WERI-Rb-1 (cell line): ENCODE results near the gene TRMT2A.
A peak's percentile ranks its signal among the peaks of the same experiment; 100 is the strongest.

Experiments
- DNase-seq: peaks from one replicate; pipeline ENCODE4 v3.0.0-alpha.2; 2020
- H3K27ac ChIP-seq: fragments of 250-450 bp; sonication (Bioruptor Pico); 2 replicates; pipeline ENCODE4 v1.5.1; 2020; ENCODE audit warnings: mild to moderate bottlenecking, moderate library complexity
- H3K27me3 ChIP-seq: fragments of 250-450 bp; sonication (Bioruptor Pico); 2 replicates; pipeline ENCODE4 v1.5.1; 2021; ENCODE audit warnings: mild to moderate bottlenecking, low read depth, moderate library complexity; ENCODE audit not compliant: insufficient read depth, severe bottlenecking
- H3K36me3 ChIP-seq: fragments of 250-450 bp; sonication (Bioruptor Pico); 2 replicates; pipeline ENCODE4 v1.5.1; 2020; ENCODE audit warnings: mild to moderate bottlenecking, moderate library complexity
- H3K4me3 ChIP-seq: 2 replicates; pipeline ENCODE4 v1.5.1; 2011; ENCODE audit warnings: low read depth, mild to moderate bottlenecking, control low read depth, low read length
- H3K9me3 ChIP-seq: fragments of 250-450 bp; sonication (Bioruptor Pico); 2 replicates; pipeline ENCODE4 v1.5.1; 2021; ENCODE audit warnings: mild to moderate bottlenecking, moderate library complexity; ENCODE audit not compliant: severe bottlenecking
- TF ChIP-seq, protein P1 (sequence below): IDR thresholded peaks from 2 replicates; pipeline ENCODE4 v1.5.1; 2011; ENCODE audit warnings: low read depth, mild to moderate bottlenecking, control low read depth, inconsistent platforms, low read length

Gene TRMT2A

GRCh38 chr22:20107951-20108756, 8.9 kb downstream of the TRMT2A start:
- no peak for DNase-seq
- Histone ChIP-seq H3K4me3 (no peak overlapping the region), H3K9me3 (no peaks in the 10 kb centered on the region), H3K36me3 (peaks cover 90% of the 10 kb centered on the region), H3K27me3 (no peaks in the 10 kb centered on the region), H3K27ac (peak overlapping the region; percentile 76; the same call in 1 of the 2 replicates)
- TF ChIP-seq, protein P1, sequence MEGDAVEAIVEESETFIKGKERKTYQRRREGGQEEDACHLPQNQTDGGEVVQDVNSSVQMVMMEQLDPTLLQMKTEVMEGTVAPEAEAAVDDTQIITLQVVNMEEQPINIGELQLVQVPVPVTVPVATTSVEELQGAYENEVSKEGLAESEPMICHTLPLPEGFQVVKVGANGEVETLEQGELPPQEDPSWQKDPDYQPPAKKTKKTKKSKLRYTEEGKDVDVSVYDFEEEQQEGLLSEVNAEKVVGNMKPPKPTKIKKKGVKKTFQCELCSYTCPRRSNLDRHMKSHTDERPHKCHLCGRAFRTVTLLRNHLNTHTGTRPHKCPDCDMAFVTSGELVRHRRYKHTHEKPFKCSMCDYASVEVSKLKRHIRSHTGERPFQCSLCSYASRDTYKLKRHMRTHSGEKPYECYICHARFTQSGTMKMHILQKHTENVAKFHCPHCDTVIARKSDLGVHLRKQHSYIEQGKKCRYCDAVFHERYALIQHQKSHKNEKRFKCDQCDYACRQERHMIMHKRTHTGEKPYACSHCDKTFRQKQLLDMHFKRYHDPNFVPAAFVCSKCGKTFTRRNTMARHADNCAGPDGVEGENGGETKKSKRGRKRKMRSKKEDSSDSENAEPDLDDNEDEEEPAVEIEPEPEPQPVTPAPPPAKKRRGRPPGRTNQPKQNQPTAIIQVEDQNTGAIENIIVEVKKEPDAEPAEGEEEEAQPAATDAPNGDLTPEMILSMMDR: no peak

DNA sequence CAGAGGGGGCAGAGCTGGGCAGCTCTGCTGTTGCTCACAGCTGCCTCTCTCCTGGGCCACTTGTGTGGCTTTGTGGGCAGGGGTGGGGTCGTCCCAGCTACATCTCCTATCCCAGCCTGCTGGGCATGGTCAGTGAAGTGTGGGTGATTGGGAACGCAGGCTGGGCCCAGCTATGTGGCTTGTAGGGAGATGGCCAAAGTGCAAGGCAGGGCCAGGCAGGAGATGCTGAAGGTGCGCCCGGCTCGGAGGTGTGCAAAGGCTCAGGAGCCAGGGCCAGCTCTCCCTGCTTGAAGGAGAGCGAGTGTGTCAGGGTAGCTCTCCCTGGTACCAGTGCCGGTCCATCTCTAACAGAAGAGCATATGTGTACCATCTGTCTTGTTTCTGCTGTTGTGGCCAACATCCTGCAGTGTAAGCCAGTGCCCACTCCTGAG, 9.5 kb downstream of the TRMT2A start:
- H3K27ac ChIP-seq: peak overlapping the region; percentile 76
- no peak overlapping the region for H3K4me3 ChIP-seq
- TF ChIP-seq, protein P1: no peak
- no peaks in the 10 kb centered on the region for H3K9me3 ChIP-seq
- H3K36me3 ChIP-seq: peaks cover 89% of the 10 kb centered on the region
- no peaks in the 10 kb centered on the region for H3K27me3 ChIP-seq
- DNase-seq: no peak

- TF ChIP-seq, protein P1: no peak
- Histone ChIP-seq H3K27me3 (no peaks in the 10 kb centered on the region), H3K36me3 (peaks cover 89% of the 10 kb centered on the region), H3K4me3 (no peak overlapping the region), H3K27ac (peak overlapping the region; percentile 76), H3K9me3 (no peaks in the 10 kb centered on the region)
- DNase-seq: no peak
Measured at GRCh38 chr22:20106849-20107237, 10.2 kb downstream of the TRMT2A start.

GRCh38 chr22:20106205-20106848, 10.7 kb downstream of the TRMT2A start:
- peak; percentile 55 for DNase-seq
- peak overlapping the region; percentile 76 for H3K27ac ChIP-seq
- TF ChIP-seq, protein P1: no peak
- peaks cover 89% of the 10 kb centered on the region for H3K36me3 ChIP-seq
- no peak overlapping the region for H3K4me3 ChIP-seq
- no peaks in the 10 kb centered on the region for H3K9me3 ChIP-seq
- H3K27me3 ChIP-seq: no peaks in the 10 kb centered on the region

- no peak for DNase-seq
- Histone ChIP-seq H3K36me3 (peaks cover 89% of the 10 kb centered on the region), H3K4me3 (no peak overlapping the region), H3K27ac (peak overlapping the region; percentile 76), H3K27me3 (no peaks in the 10 kb centered on the region), H3K9me3 (no peaks in the 10 kb centered on the region)
- TF ChIP-seq, protein P1: no peak
Measured at GRCh38 chr22:20105456-20106204, 11.4 kb downstream of the TRMT2A start.
